ENCODE measurements around the gene IL1R1.

The IL1R1 gene

GRCh38 chr2:102141011-102141943, 1.3 kb upstream of the IL1R1 start:
- ATAC-seq: no peak
- DNase-seq: no peak

- peak; percentile 25 for ATAC-seq
- DNase-seq: peak; percentile 25
These were observed 393 bp downstream of the IL1R1 start for GRCh38 chr2:102142829-102143449.

GRCh38 chr2:102143450-102143985, 972 bp downstream of the IL1R1 start:
- no peak for ATAC-seq
- DNase-seq: no peak

GRCh38 chr2:102144128-102144527, 1.6 kb downstream of the IL1R1 start:
- DNase-seq: no peak
- no peak for ATAC-seq

- no peak for ATAC-seq
These were observed 2.6 kb downstream of the IL1R1 start for GRCh38 chr2:102145107-102145506.

GRCh38 chr2:102145934-102146333, 3.4 kb downstream of the IL1R1 start:
- no peak for DNase-seq
- ATAC-seq: no peak

More at GRCh38 chr2:102145107-102145506, 2.6 kb downstream of the IL1R1 start:
- DNase-seq: no peak

GRCh38 chr2:102147935-102148334, 5.4 kb downstream of the IL1R1 start:
- peak; percentile 63 for DNase-seq
- peak; percentile 86 for ATAC-seq

- DNase-seq (no peak), ATAC-seq (no peak)
These were observed 6.7 kb downstream of the IL1R1 start for GRCh38 chr2:102149243-102149642.

- no peak for ATAC-seq
- no peak for DNase-seq
These were observed 7.3 kb downstream of the IL1R1 start for GRCh38 chr2:102149644-102150455.

- ATAC-seq (no peak), DNase-seq (no peak)
These were observed 11.8 kb downstream of the IL1R1 start for GRCh38 chr2:102154364-102154763.

- DNase-seq (no peak), ATAC-seq (no peak)
These were observed 12.6 kb downstream of the IL1R1 start for GRCh38 chr2:102154946-102155702.

GRCh38 chr2:102155703-102156515, 13.4 kb downstream of the IL1R1 start:
- DNase-seq (no peak), ATAC-seq (no peak)

GRCh38 chr2:102158011-102158755, 15.6 kb downstream of the IL1R1 start:
- no peak for ATAC-seq
- DNase-seq: no peak

GRCh38 chr2:102159295-102159694, 16.7 kb downstream of the IL1R1 start:
- DNase-seq: no peak
- peak; percentile 43 for ATAC-seq

- ATAC-seq (no peak), DNase-seq (no peak)
These were observed 23.8 kb downstream of the IL1R1 start for GRCh38 chr2:102166189-102166845.

GRCh38 chr2:102168026-102168771, 25.7 kb downstream of the IL1R1 start:
- DNase-seq (no peak), ATAC-seq (no peak)

- DNase-seq: no peak
- ATAC-seq: no peak
These were observed 29.4 kb downstream of the IL1R1 start for GRCh38 chr2:102171946-102172345.

GRCh38 chr2:102172745-102173144, 30.2 kb downstream of the IL1R1 start:
- no peak for DNase-seq
- no peak for ATAC-seq

GRCh38 chr2:102176172-102176571, 33.6 kb downstream of the IL1R1 start:
- DNase-seq: no peak
- no peak for ATAC-seq

Measured in stimulated activated naive CD8-positive, alpha-beta T cell treated with anti-CD3 and anti-CD28 coated beads, Interleukin-15, Interleukin-2, amounts not matched to agents 100 U/mL and 50 U/mL, for 24 hours (primary cell).